HG02610 (cell line): ENCODE data around the gene STAC3.

Source experiments
- ATAC-seq: cut with Tn5 transposase; IDR thresholded peaks from one replicate; pipeline ENCODE4 v1.9.1; 2021; ENCODE audit warnings: mild to moderate bottlenecking, moderate library complexity; ENCODE audit not compliant: unreplicated experiment

Gene STAC3

GRCh38 chr12:57195611-57196371 is 55.2 kb downstream of the STAC3 start:
- no peak for ATAC-seq

- no peak for ATAC-seq
These were observed 55.8 kb downstream of the STAC3 start for GRCh38 chr12:57195186-57195585.

GRCh38 chr12:57194253-57194652 is 56.7 kb downstream of the STAC3 start:
- no peak for ATAC-seq

GRCh38 chr12:57193706-57194245 is 57.2 kb downstream of the STAC3 start:
- ATAC-seq = no peak
